OCI-LY1 (cell line): ENCODE data around the gene MAPK9.

Experiments used
- H2AFZ ChIP-seq: fragments of 200-600 bp; sonication (generic), shearing (Covaris generic); 2 replicates; pipeline ENCODE4 v1.6.0; 2014; ENCODE audit warnings: antibody characterized with exemption, mild to moderate bottlenecking, low read length
- H3F3A ChIP-seq: fragments of 200-600 bp; sonication (generic), shearing (Covaris generic); 2 replicates; pipeline ENCODE4 v1.6.0; 2014; ENCODE audit warnings: mild to moderate bottlenecking, antibody characterized with exemption, low read length, moderate library complexity; ENCODE audit not compliant: insufficient read depth
- H3K27ac ChIP-seq: fragments of 200-600 bp; sonication (generic); 2 replicates; pipeline ENCODE4 v1.5.1; 2014; ENCODE audit warnings: low read length, mixed run types, mild to moderate bottlenecking, low read depth; ENCODE audit not compliant: poor library complexity, severe bottlenecking
- H3K27me3 ChIP-seq: fragments of 200-600 bp; sonication (generic); 2 replicates; pipeline ENCODE4 v1.6.0; 2014; ENCODE audit warnings: antibody characterized with exemption, mild to moderate bottlenecking, low read length, moderate library complexity; ENCODE audit not compliant: insufficient read depth
- H3K36me3 ChIP-seq: fragments of 200-600 bp; sonication (generic); 2 replicates; pipeline ENCODE4 v1.6.1; 2014; ENCODE audit warnings: mild to moderate bottlenecking, antibody characterized with exemption, low read length, moderate library complexity, mixed read lengths; ENCODE audit not compliant: insufficient read depth
- H3K4me1 ChIP-seq: fragments of 200-600 bp; sonication (generic); 2 replicates; pipeline ENCODE4 v1.5.1; 2014; ENCODE audit warnings: mild to moderate bottlenecking, low read length, moderate library complexity; ENCODE audit not compliant: insufficient read depth, severe bottlenecking
- H3K4me2 ChIP-seq: fragments of 200-600 bp; sonication (generic), shearing (Covaris generic); 2 replicates; pipeline ENCODE4 v1.6.1; 2014; ENCODE audit warnings: low read length
- H3K4me3 ChIP-seq: fragments of 200-600 bp; sonication (generic); 2 replicates; pipeline ENCODE4 v1.5.1; 2014; ENCODE audit warnings: low read length, low read depth, mild to moderate bottlenecking, mixed read lengths; ENCODE audit not compliant: poor library complexity, severe bottlenecking
- H3K79me2 ChIP-seq: fragments of 200-600 bp; shearing (Covaris generic); 2 replicates; pipeline ENCODE4 v1.6.1; 2016; ENCODE audit warnings: mixed run types, low read length, mixed read lengths; ENCODE audit not compliant: insufficient read depth
- H3K9ac ChIP-seq: fragments of 200-600 bp; sonication (generic), shearing (Covaris generic); 2 replicates; pipeline ENCODE4 v1.6.1; 2014; ENCODE audit warnings: mild to moderate bottlenecking, low read length, mixed read lengths
- H3K9me2 ChIP-seq: fragments of 200-600 bp; sonication (generic), shearing (Covaris generic); 2 replicates; pipeline ENCODE4 v1.6.1; 2014; ENCODE audit warnings: low read depth, mild to moderate bottlenecking, low read length, mixed read lengths
- H3K9me3 ChIP-seq: fragments of 200-600 bp; shearing (Covaris generic); 2 replicates; pipeline ENCODE4 v1.6.1; 2014; ENCODE audit warnings: low read length, mixed read lengths
- H4K20me1 ChIP-seq: fragments of 200-600 bp; sonication (generic), shearing (Covaris generic); 2 replicates; pipeline ENCODE4 v1.6.0; 2016; ENCODE audit warnings: mild to moderate bottlenecking, low read length; ENCODE audit not compliant: insufficient read depth
- EZH2 ChIP-seq: fragments of 200-600 bp; sonication (generic), shearing (Covaris generic); IDR thresholded peaks from 2 replicates; pipeline ENCODE4 v1.8.0; 2017; ENCODE audit warnings: borderline replicate concordance, mixed run types, mild to moderate bottlenecking, antibody characterized with exemption, low read length, moderate library complexity, mixed read lengths
- TF ChIP-seq, protein P1 (sequence below): fragments of 200-600 bp; sonication (generic), shearing (Covaris generic); IDR thresholded peaks from 2 replicates; pipeline ENCODE4 v1.5.1; 2017; ENCODE audit warnings: mild to moderate bottlenecking, antibody characterized with exemption, low read length, moderate library complexity, mixed read lengths

MAPK9 gene

DNA sequence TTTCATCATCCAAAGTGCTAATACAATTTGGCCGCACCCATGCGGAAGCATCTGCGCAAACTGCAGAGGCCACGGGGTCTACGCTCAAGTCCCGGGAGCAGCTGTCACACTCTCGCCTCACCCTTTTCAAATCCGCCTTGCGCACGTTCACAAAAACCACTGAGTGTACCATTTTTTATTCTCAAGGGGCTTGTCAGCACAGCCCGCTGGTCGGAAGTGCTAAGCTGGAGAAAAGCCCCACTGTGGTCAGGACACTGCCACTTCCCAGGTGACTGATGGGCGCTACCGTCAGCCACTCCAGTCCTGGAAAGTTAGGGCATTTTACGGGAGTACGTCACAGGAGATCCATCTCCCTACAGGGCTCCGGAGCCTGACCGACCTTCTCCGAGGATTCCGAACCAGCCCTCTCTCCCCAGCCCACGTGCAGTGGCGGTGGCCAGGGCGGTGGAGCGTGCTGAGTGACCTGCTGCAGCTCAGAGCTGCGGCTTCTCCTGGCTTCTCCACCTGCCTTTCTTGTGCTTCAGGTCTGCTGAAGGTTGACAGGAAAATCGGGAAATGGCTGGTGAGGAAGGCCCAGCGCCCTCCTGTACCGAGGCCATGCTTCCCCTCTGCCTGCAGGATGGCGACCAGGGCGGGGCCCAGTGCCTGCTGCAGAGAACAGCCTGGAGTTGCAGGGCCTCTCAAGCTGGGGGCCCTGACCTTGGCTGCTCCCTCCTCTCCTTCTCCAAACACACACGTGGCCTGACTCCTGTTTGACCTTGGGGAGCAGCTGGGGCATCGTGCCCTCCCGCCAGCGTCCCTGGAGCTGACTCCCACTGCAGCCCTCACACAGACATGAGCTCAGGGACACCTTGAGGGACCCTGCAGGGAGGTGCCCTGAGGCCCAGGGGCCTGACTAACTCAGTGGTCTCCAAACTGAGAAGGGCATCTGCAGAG lies 97.2 kb downstream of the MAPK9 start:
- Histone ChIP-seq H4K20me1 (no peaks in the 10 kb centered on the region), H3K9me2 (no peaks in the 10 kb centered on the region), H3F3A (no peaks in the 10 kb centered on the region), H3K36me3 (no peaks in the 10 kb centered on the region), H2AFZ (no peak overlapping the region), H3K27ac (no peak overlapping the region), H3K4me3 (no peak overlapping the region), H3K4me1 (no peaks in the 10 kb centered on the region), H3K9ac (no peak overlapping the region), H3K9me3 (no peaks in the 10 kb centered on the region), H3K79me2 (no peaks in the 10 kb centered on the region), H3K4me2 (no peak overlapping the region), H3K27me3 (0 out of 2 replicates have a peak, but pooled peaks cover 6% of the 10 kb centered on the region)
- TF ChIP-seq, protein P1, sequence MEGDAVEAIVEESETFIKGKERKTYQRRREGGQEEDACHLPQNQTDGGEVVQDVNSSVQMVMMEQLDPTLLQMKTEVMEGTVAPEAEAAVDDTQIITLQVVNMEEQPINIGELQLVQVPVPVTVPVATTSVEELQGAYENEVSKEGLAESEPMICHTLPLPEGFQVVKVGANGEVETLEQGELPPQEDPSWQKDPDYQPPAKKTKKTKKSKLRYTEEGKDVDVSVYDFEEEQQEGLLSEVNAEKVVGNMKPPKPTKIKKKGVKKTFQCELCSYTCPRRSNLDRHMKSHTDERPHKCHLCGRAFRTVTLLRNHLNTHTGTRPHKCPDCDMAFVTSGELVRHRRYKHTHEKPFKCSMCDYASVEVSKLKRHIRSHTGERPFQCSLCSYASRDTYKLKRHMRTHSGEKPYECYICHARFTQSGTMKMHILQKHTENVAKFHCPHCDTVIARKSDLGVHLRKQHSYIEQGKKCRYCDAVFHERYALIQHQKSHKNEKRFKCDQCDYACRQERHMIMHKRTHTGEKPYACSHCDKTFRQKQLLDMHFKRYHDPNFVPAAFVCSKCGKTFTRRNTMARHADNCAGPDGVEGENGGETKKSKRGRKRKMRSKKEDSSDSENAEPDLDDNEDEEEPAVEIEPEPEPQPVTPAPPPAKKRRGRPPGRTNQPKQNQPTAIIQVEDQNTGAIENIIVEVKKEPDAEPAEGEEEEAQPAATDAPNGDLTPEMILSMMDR = no peak
- no peak for TF ChIP-seq EZH2

DNA sequence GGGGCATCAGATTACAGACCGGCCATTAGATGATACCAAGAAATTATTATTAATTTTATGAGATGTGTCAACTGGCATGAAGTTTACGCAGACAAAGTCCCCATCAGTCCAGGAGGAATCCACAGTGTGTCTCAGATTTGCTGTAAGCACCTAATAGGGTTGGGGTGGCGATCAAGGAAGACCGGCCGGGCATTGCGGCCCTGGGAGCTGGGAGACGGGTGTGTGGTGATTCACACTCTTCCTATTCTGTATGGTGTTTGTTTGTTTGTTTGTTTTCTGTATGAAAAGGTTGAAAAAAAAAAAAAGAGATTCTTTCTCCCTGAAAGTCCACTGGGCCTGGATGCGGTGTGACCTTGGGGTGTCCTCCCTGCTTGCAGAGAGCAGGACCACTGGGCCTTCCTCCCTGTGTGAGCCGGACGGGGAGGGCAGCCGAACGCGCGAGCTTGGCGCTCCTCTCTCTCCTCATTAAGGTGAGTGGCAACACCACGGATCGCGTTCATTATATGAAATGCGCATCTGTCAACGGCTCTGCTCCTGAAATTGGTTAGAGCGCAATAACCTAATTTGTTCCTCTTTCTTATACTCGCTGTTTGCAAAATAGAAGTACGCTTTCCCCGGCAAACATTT lies 98.0 kb downstream of the MAPK9 start:
- H3K9me2 ChIP-seq = no peaks in the 10 kb centered on the region
- no peaks in the 10 kb centered on the region for H3K4me1 ChIP-seq
- H3K9ac ChIP-seq = no peak overlapping the region
- no peaks in the 10 kb centered on the region for H3K36me3 ChIP-seq
- H3K27me3 ChIP-seq = 0 out of 2 replicates have a peak, but pooled peaks cover 6% of the 10 kb centered on the region
- no peak for TF ChIP-seq EZH2
- TF ChIP-seq, protein P1 = no peak
- no peaks in the 10 kb centered on the region for H3F3A ChIP-seq
- H3K4me3 ChIP-seq = no peak overlapping the region
- H4K20me1 ChIP-seq = no peaks in the 10 kb centered on the region
- H3K4me2 ChIP-seq = no peak overlapping the region
- no peaks in the 10 kb centered on the region for H3K79me2 ChIP-seq
- no peak overlapping the region for H2AFZ ChIP-seq
- no peak overlapping the region for H3K27ac ChIP-seq
- H3K9me3 ChIP-seq = no peaks in the 10 kb centered on the region

DNA sequence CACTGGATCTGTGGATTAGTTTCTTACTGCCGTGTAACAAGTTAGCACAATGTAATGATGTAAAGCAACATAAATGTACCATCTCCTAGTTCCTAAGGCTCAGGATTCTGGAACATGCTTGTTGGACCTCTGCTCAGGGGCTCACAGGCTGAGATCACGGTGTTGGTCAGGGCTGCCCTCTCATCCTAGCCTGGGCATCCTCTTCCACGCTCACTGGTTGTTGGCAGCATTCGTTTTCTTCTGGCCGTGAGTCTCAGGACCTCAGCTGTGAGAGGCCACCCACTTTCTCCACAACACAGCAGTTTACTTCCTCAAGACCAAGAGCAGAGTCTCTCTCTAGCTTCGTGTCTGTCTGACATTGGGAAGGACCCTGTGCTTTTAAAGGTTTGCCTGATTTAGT lies 100.2 kb downstream of the MAPK9 start:
- H2AFZ ChIP-seq = no peak overlapping the region
- no peaks in the 10 kb centered on the region for H3F3A ChIP-seq
- H3K9ac ChIP-seq = no peak overlapping the region
- TF ChIP-seq, protein P1 = no peak
- no peak for TF ChIP-seq EZH2
- no peaks in the 10 kb centered on the region for H3K9me3 ChIP-seq
- H3K27me3 ChIP-seq = 0 out of 2 replicates have a peak, but pooled peaks cover 10% of the 10 kb centered on the region
- no peak overlapping the region for H3K4me2 ChIP-seq
- H4K20me1 ChIP-seq = no peaks in the 10 kb centered on the region
- no peak overlapping the region for H3K4me3 ChIP-seq
- H3K36me3 ChIP-seq = no peaks in the 10 kb centered on the region
- no peaks in the 10 kb centered on the region for H3K79me2 ChIP-seq
- no peak overlapping the region for H3K27ac ChIP-seq
- no peaks in the 10 kb centered on the region for H3K4me1 ChIP-seq
- H3K9me2 ChIP-seq = no peaks in the 10 kb centered on the region
